Measurements from ENCODE around the gene BTF3.

- TF ChIP-seq CTCF (IDR thresholded peaks at IDR 0.05) (no peak), POLR2A (IDR thresholded peaks at IDR 0.05) (no peak)
Observed at GRCh38 chr5:73532195-73532594, 34.0 kb downstream of the BTF3 start.
